Testis (tissue), 3 donors: ENCODE data around the gene NSUN3. TPM values are rescaled to one million over a fixed set of nuclear protein-coding genes. Genes with fewer than 3 reads are reported as not detected.
"Not testable (repeated sequence)": the region's sequence is repeated elsewhere in the genome, so short reads cannot be mapped to it uniquely, and the experiment has no call there.

Source experiments
- DNase-seq: peaks from one replicate; pipeline ENCODE4 v3.0.0-alpha.2; 2019
- H3K27ac ChIP-seq, 2 donors: fragments of 200-600 bp; sonication (generic); one replicate each; pipeline ENCODE4 v1.5.1; 2019
- H3K27me3 ChIP-seq: fragments of 200-600 bp; sonication (generic); one replicate; pipeline ENCODE4 v1.5.1; 2019
- H3K36me3 ChIP-seq: fragments of 200-600 bp; sonication (generic); one replicate; pipeline ENCODE4 v1.5.1; 2017; ENCODE audit warnings: low read depth; ENCODE audit errors: missing control alignments
- H3K4me1 ChIP-seq: fragments of 200-600 bp; sonication (generic); one replicate; pipeline ENCODE4 v1.5.1; 2019
- H3K4me3 ChIP-seq, 2 donors: fragments of 200-600 bp; sonication (generic); one replicate each; pipeline ENCODE4 v1.5.1; 2017 to 2019
- H3K9me3 ChIP-seq: fragments of 200-600 bp; sonication (generic); one replicate; pipeline ENCODE4 v1.5.1; 2017
- CTCF ChIP-seq, 3 experiments: fragments of 450-650 bp in 2 of 3; fragments of 200-600 bp in 1 of 3; sonication (generic) in 1 of 3; IDR thresholded peaks; one replicate each; pipeline ENCODE4 v1.5.1; 2016 to 2019; ENCODE audit warnings: antibody characterized with exemption in 3 of 3, mild to moderate bottlenecking in 2 of 3, moderate library complexity in 1 of 3
- POLR2A ChIP-seq: fragments of 450-650 bp; IDR thresholded peaks from one replicate; pipeline ENCODE4 v1.6.1; 2017; ENCODE audit warnings: antibody characterized with exemption, mild to moderate bottlenecking, moderate library complexity
- WGBS, 2 donors: methylation state at CpG; one replicate each; pipeline ENCODE4 v1.1.5; 2018; 5-methylcytosine and 5-hydroxymethylcytosine counted together
- intact Hi-C: fragments of 100-400 bp; cut with DNase I; formaldehyde crosslinking; loops from one replicate; pipeline ENCODE4 v1.15.1; 2023; ENCODE audit warnings: low total_unique reads
- polyA plus RNA-seq: library from polyadenylated mRNA; stranded (reverse); fragments of 350-450 nt; fragmentation: Illumina TruSeq; extraction: RNeasy Lipid Tissue Mini Kit (QIAGEN cat#74804); gene quantifications from one replicate; pipeline ENCODE4 v1.2.3, GENCODE V29; 2014; ENCODE audit warnings: low read depth, low replicate concordance; ENCODE audit not compliant: insufficient read depth
- total RNA-seq, 2 donors: library from RNA; depleted of rRNA; stranded (reverse); fragments of >200 nt; gene quantifications; one replicate each; pipeline ENCODE4 v1.2.3, GENCODE V29; 2016

Gene NSUN3
- total and polyA plus RNA-seq, 3 donors from 2014 or later, result 9.3 to 19.6 (median 19.1) TPM

GRCh38 chr3:94076055-94076454 lies 13.2 kb downstream of the NSUN3 start:
- Histone ChIP-seq H3K27ac (no peak overlapping the region), H3K36me3 (no peaks in the 10 kb centered on the region), H3K4me3 (no peak overlapping the region), H3K4me1 (no peaks in the 10 kb centered on the region), H3K9me3 (no peaks in the 10 kb centered on the region), H3K27me3 (no peaks in the 10 kb centered on the region)
- intact Hi-C loops, result no loop called here
- WGBS, 2 donors, result 96 to 100% methylated on average over 3 of the region's 3 CpGs
- no peak for DNase-seq
- TF ChIP-seq POLR2A (no peak), CTCF (IDR thresholded peaks at IDR 0.05) (no peak)

- H3K4me3 ChIP-seq, H3K36me3 ChIP-seq, DNase-seq, H3K4me1 ChIP-seq, H3K27me3 ChIP-seq, intact Hi-C loops, H3K9me3 ChIP-seq, H3K27ac ChIP-seq: not testable (repeated sequence)
- 97 to 98% methylated on average over 5 of the region's 5 CpGs for WGBS, 2 donors
These were observed 17.7 kb downstream of the NSUN3 start for GRCh38 chr3:94080552-94080951.

- Histone ChIP-seq H3K9me3 (no peaks in the 10 kb centered on the region), H3K27ac (no peak overlapping the region), H3K36me3 (no peaks in the 10 kb centered on the region), H3K4me3 (no peak overlapping the region), H3K27me3 (no peaks in the 10 kb centered on the region), H3K4me1 (no peaks in the 10 kb centered on the region)
- no peak for DNase-seq
- TF ChIP-seq CTCF (IDR thresholded peaks at IDR 0.05), result no peak
- no peak for TF ChIP-seq POLR2A
- WGBS, 2 donors, result 92 to 93% methylated on average over 5 of the region's 5 CpGs
- intact Hi-C loops, result no loop called here
These were observed 19.0 kb downstream of the NSUN3 start for GRCh38 chr3:94081884-94082283.

- Histone ChIP-seq H3K27ac (no peak overlapping the region), H3K27me3 (no peaks in the 10 kb centered on the region), H3K4me1 (no peaks in the 10 kb centered on the region), H3K36me3 (no peaks in the 10 kb centered on the region), H3K9me3 (no peaks in the 10 kb centered on the region), H3K4me3 (no peak overlapping the region)
- 82 to 84% methylated on average over 8 of the region's 8 CpGs for WGBS, 2 donors
- no peak for DNase-seq
- intact Hi-C loops, result no loop called here
- TF ChIP-seq POLR2A, result no peak
- TF ChIP-seq CTCF (IDR thresholded peaks at IDR 0.05), result no peak
These were observed 19.6 kb downstream of the NSUN3 start for GRCh38 chr3:94082391-94082937.

GRCh38 chr3:94083261-94083660 lies 20.4 kb downstream of the NSUN3 start:
- 88 to 92% methylated on average over 4 of the region's 4 CpGs for WGBS, 2 donors
- no peak for DNase-seq
- Histone ChIP-seq H3K36me3 (no peaks in the 10 kb centered on the region), H3K27me3 (no peaks in the 10 kb centered on the region), H3K4me3 (no peak overlapping the region), H3K27ac (no peak overlapping the region), H3K4me1 (peaks cover 4% of the 10 kb centered on the region), H3K9me3 (no peaks in the 10 kb centered on the region)
- intact Hi-C loops, result no loop called here
- TF ChIP-seq CTCF (IDR thresholded peaks at IDR 0.05) (no peak), POLR2A (no peak)
